ENCODE results near the gene GAB2.

DNA sequence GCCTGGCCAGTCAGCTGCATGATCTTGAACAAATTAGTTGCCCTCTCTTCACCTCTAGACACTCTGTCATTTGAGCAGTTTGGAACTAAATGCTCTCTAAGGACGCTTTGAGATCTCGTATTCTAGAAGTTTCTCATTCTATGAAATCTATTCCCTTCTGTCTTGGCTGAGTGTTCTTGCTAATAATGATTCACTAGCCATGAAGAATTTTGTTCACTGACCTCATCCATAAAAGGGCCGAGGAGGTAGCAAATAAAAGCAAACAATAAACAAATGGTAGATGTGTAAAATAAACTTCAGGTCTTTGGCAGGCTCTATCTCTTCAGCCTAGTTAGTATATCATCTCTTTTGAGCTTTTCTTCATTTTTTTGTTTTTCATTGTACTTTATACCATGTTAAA lies 152.3 kb downstream of the GAB2 start:
- TF ChIP-seq, protein P1, sequence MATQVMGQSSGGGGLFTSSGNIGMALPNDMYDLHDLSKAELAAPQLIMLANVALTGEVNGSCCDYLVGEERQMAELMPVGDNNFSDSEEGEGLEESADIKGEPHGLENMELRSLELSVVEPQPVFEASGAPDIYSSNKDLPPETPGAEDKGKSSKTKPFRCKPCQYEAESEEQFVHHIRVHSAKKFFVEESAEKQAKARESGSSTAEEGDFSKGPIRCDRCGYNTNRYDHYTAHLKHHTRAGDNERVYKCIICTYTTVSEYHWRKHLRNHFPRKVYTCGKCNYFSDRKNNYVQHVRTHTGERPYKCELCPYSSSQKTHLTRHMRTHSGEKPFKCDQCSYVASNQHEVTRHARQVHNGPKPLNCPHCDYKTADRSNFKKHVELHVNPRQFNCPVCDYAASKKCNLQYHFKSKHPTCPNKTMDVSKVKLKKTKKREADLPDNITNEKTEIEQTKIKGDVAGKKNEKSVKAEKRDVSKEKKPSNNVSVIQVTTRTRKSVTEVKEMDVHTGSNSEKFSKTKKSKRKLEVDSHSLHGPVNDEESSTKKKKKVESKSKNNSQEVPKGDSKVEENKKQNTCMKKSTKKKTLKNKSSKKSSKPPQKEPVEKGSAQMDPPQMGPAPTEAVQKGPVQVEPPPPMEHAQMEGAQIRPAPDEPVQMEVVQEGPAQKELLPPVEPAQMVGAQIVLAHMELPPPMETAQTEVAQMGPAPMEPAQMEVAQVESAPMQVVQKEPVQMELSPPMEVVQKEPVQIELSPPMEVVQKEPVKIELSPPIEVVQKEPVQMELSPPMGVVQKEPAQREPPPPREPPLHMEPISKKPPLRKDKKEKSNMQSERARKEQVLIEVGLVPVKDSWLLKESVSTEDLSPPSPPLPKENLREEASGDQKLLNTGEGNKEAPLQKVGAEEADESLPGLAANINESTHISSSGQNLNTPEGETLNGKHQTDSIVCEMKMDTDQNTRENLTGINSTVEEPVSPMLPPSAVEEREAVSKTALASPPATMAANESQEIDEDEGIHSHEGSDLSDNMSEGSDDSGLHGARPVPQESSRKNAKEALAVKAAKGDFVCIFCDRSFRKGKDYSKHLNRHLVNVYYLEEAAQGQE (IDR thresholded peaks at IDR 0.05; ENCODE audit: insufficient read depth in 1 of 2, low read depth in 2 of 2, low read length in 2 of 2) = no peak
- no peak for TF ChIP-seq POLR2AphosphoS5 (IDR thresholded peaks at IDR 0.05; ENCODE audit: low read depth, low read length)
- no peak for TF ChIP-seq SIN3A (IDR thresholded peaks at IDR 0.05; ENCODE audit: borderline replicate concordance, insufficient read depth, low read length)
- TF ChIP-seq TAF1 (IDR thresholded peaks at IDR 0.05; ENCODE audit: borderline replicate concordance, insufficient read depth, low read length) = no peak
- TF ChIP-seq FOXP2 (optimal IDR thresholded peaks at IDR 0.05; ENCODE audit: borderline replicate concordance, extremely low read depth, extremely low read length, insufficient read depth) = no peak
